GM18868 (cell line): ENCODE results near the gene EGF.
"Not testable (repeated sequence)": the region's sequence is repeated elsewhere in the genome, so short reads cannot be mapped to it uniquely, and the experiment has no call there.

Experiments used
- ATAC-seq: cut with Tn5 transposase; IDR thresholded peaks from one replicate; pipeline ENCODE4 v1.9.1; 2021; ENCODE audit warnings: mild to moderate bottlenecking, moderate library complexity; ENCODE audit not compliant: unreplicated experiment

EGF gene

DNA sequence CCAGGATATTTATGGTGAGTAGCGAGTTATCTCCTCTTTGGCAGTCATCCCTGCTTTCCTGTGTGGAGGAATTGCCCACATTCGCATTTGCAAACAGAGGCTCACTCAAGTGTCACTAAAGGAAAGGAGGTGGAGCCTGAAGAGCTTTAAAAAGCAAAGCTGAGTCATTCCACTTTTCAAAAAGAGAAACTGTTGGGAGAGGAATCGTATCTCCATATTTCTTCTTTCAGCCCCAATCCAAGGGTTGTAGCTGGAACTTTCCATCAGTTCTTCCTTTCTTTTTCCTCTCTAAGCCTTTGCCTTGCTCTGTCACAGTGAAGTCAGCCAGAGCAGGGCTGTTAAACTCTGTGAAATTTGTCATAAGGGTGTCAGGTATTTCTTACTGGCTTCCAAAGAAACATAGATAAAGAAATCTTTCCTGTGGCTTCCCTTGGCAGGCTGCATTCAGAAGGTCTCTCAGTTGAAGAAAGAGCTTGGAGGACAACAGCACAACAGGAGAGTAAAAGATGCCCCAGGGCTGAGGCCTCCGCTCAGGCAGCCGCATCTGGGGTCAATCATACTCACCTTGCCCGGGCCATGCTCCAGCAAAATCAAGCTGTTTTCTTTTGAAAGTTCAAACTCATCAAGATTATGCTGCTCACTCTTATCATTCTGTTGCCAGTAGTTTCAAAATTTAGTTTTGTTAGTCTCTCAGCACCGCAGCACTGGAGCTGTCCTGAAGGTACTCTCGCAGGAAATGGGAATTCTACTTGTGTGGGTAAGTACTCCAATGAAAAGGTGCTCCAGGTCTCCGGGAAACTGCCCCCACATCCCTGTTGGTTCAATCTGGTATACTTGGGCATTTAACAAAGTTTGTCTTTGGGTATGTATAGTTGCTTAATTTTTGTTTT, at the start of gene EGF:
TSS of gene EGF (plus strand) at position 178 of the 890 bp plus-strand sequence. CDS start at position 631, 453 bp downstream.
- ATAC-seq, result peak; percentile 54

GRCh38 chr4:109864134-109864533, 48.5 kb upstream of the EGF start:
- no peak for ATAC-seq

- ATAC-seq, result no peak
Measured at GRCh38 chr4:109870061-109870460, 42.6 kb upstream of the EGF start.

DNA sequence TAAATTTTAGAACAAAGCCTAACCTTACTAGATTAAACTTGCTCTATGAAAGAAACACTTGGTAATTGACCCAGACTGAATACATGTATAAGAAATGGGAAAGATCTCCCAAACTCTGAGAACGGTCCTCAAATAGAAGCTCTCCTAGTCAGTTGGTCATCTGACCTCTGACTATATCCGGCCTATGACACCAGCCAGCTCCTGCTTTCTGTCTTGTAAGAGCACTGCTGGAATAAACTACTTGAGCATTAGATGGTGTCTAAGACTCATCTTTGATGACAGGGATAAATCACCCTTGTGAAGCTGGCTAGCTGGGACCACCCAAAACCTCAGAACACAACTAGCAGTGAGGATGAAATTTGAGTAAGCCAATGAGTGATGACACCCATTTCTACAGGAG, 40.6 kb upstream of the EGF start:
- no peak for ATAC-seq

- ATAC-seq, result no peak
Measured at GRCh38 chr4:109872950-109873656, 39.6 kb upstream of the EGF start.

- no peak for ATAC-seq
Measured at GRCh38 chr4:109873791-109874514, 38.7 kb upstream of the EGF start.

DNA sequence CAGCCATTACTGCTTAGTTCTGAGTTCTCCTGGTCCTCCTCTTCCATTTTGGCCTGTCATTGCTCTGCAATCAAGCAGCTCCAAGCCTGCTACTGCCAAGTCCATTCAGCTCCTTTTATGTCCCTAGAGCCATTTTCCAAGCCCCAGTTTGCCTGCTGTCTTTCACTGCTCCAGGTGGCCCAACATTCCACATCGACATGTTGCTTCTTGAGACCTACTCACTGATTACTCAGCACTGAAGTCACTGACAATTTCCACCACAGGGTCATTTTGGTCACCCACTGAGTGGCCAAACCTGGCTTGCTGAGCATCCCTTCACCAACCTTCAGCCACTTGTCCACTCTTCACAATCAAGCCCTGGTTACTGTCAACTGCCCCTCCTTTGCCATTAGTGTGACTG, 37.6 kb upstream of the EGF start:
- ATAC-seq, result no peak

DNA sequence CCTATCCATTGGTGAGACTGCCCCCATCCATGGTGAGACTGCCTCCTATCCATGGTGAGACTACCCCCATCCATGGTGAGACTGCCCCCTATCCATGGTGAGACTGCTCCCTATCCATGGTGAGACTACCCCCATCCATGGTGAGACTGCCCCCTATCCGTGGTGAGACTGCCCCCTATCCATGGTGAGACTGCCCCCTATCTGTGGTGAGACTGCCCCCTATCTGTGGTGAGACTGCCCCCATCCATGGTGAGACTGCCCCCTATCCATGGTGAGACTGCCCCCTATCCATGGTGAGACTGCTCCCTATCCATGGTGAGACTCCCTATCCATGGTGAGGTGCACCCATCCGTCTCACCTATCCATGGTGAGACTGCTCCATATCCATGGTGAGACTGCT, 37.1 kb upstream of the EGF start:
- not testable (repeated sequence) for ATAC-seq

DNA sequence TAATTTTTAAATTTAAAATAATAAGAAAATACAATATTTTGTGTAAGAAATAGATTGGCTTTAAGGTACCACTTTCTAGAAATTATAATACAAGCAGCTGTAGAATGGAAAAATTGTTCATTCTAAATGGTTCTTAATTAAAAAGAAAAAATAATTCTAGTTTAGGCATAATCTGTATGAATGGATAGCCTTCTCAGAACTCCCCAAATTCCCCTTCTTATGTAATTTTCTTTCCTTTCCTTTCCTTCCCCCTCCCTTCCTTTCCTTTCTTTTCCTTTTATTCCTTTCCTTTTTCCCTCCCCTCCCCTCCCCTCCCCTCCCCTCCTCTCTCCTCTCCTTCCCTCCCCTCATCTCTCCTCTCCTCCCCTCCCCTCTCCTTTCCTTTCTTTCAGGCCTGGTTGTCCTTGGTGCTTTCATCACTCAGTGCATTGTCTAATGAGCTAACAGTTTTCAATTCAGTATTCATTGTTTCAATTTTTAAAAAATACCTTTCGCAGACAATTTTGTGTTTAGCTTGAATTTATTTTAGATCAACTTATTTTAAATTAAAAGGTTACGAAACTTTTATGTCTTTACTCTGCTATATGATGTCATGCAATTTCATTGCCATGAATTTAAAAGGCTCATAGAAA, 35.9 kb upstream of the EGF start:
- ATAC-seq, result no peak

- ATAC-seq, result peak; percentile 95
Measured at GRCh38 chr4:109877400-109877799, 35.3 kb upstream of the EGF start.

DNA sequence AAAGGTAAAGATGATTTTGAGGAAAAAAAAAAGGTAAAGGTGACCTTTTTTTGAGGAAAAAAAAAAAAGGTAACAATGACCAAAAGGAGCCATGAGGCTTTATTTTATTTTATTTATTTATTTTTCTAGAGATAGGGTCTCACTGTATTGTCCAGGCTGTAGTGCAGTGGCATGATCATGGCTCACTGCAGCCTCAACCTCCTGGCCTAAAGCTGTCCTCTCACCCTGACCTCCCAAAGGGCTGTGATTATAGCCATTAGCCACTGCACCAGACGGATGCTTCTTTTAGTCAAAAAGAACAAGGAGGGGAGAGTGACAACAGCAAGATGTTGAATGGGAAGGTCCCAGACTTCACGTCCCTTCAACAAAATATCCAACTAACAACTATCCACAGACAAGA, 34.3 kb upstream of the EGF start:
- ATAC-seq, result no peak

DNA sequence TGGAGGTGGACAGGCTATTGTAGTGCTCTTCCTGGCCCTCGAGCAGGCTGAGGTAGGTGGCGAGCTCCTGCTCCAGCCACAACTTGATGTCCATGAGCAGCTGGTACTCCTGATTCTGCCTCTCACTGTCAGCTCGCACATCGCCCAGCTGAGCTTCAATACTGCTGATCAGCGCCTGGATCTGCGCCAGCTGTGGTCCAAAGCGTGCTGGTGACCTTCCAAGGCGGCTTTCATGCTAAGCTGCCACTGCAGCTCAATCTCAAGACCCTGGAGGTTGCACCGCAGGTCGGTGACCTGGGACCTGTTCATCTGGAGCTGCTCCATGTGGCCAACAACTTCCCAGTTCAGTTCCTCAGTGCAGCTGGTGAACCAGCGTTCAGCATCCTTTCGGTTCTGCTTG, 33.6 kb upstream of the EGF start:
- no peak for ATAC-seq

GRCh38 chr4:109879636-109880314, 32.9 kb upstream of the EGF start:
- ATAC-seq, result no peak

DNA sequence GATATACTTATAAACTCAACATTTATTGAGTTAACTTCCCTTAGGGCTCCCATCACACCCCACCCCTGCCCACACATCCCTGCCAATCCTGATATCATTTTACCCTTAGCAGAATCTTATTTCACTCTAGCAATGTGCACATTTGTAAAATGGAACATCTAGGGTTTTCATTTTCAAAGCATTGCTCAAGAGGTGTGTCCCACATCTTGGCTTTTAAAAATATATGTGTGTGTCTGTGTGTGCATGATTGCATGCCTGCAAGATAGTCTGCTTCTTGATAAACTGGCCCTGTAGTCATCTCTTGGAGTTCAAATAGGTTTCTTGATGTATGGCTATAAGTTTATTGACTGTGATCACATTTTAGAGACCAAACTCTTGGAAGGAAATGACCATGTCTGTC, 26.4 kb upstream of the EGF start:
- ATAC-seq, result no peak

- no peak for ATAC-seq
Measured at GRCh38 chr4:109887071-109887470, 25.6 kb upstream of the EGF start.

- ATAC-seq, result no peak
Measured at GRCh38 chr4:109890076-109890475, 22.6 kb upstream of the EGF start.

- no peak for ATAC-seq
Measured at GRCh38 chr4:109902559-109903251, 10.0 kb upstream of the EGF start.

GRCh38 chr4:109908731-109909130, 4.0 kb upstream of the EGF start:
- no peak for ATAC-seq

GRCh38 chr4:109910256-109910655, 2.4 kb upstream of the EGF start:
- no peak for ATAC-seq
